Measurements from ENCODE around the gene SAMSN1.
"Not testable (repeated sequence)": the region's sequence is repeated elsewhere in the genome, so short reads cannot be mapped to it uniquely, and the experiment has no call there.

SAMSN1 gene

DNA sequence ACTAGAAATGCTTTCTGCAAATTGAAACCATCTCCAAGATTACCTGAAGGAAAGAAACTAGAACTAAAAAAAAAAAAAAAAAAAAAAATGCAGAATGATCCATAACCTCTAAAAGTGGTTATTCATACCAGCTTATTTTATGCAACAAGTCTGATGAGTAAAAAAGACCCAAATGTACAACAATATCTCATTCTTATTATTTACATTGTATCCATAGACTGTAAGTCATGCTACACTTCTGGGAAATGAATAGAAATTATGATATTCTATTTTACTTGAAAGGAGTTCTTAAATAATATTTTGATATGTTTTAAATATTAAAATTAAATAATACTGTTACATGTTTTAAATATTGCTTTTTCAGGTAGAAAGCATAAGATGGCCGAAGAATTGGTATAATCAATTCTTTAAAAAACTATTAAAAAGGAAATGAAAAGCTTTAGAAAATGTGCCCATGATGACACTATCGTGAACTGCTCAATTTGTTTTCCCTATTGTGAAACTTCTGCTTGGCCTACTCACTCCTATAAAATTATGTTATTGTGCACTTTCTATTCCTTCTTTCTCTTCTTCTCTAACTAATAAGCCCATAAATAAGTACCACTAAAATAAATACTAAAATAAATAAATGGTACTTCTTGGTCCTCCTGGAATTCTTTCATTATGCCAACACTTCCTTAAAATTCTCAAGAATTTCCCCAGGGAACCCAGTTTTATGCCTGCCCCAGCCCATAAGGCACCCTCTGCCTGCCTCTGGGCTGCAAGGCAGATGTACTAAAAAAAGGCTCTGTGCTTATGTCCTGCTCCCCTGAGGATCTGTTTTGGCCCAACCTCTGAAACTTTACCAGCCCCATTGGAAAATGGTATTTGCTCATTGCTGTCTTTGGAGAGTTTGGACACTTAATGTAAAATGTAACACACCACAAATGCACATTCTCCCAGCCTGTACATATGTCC lies 18.1 kb downstream of the SAMSN1 start:
- DNase-seq, result no peak

DNA sequence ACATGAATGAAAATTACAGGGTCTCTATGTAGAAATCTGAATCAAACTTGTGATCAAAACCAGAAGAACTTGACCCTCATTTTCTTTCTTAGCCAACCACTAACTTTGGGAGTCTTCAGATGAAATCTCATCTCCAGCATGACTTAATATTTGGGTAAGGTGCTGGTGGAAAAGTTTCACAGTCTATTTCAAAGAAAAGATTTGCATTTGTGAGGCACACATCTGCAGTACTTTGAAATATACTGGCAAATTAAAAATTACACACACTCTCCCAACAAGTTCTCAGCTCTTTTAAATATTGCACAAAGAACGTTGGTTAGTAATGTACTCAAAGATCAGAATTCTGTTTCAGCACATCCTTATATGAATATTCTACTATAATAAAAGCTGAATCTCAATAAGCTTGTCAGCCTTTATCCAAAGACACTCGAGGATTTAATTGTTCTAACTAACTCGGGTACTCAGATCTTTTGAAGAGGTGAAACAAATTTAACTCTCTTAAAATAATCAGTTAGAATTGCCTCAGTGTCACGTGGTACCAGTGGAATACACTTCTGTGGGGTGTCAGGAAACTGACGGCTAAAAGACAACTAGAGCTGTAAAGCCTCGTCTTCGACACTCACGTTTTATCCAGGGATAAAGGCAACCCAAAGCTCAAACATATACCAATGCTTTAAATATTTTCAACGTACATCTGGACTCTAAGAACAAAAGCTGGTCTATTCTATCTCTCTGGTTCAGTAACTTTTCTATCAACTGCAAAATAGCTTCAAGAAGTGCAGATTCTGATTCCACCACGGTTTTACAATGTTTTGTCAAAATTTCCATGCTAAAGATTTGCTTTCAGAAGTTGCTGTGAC lies 19.0 kb downstream of the SAMSN1 start:
- DNase-seq, result peak; percentile 46

DNA sequence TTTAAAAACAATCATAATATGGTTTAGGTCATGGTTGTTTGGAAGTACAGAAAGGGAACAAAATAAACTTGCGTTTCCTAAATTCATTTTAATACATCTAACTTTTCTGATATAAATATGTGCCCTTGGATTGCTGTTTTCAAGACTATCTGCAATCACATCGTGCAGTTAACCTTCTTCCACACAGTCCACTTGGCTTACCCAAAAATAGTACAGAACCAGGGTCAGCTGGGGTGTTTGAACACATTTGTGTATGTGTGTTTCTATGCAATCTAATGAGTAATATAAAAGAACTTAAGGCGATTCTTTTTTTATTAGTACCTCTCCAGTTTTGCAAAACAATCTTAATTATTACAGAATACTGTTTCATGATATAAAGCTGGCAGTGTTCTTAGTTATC lies 19.9 kb downstream of the SAMSN1 start:
- no peak for DNase-seq

DNA sequence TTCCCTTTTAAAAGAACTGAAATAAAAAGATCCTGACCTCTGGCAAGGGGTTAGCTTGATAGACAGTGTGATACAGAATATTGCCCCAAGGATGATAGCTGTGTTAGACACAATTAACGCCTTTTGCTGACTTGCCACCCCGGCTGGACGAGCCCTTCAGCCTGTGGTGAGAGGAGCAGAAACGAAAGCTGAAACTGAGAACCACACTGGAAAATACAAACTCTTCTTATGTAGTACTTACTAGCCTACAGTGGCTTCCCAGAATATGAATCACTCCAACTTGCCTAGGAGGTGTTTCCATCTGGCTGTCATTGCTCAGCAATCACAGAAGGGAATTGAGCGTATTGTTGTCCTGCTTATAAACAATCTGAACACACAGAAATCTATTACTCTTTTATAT lies 22.9 kb downstream of the SAMSN1 start:
- DNase-seq, result peak; percentile 56

DNA sequence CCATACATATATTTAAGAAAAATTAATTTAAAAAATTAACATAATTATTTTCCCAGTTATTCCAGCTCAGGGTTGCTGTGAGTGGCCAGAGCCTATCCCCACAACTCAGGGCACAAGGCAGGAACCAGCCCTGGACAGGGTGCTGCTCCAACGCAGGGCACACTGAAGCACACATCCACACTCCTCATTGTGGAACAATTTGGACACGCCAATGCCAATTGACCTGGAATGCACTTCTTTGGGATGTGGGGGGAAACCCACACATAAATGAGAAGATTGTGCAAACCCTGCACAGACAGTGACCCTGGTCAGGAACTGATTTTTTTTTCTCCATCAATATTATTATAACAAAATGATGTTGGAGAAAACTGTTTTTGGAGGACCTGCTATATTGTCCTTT lies 23.4 kb downstream of the SAMSN1 start:
- DNase-seq, result no peak

DNA sequence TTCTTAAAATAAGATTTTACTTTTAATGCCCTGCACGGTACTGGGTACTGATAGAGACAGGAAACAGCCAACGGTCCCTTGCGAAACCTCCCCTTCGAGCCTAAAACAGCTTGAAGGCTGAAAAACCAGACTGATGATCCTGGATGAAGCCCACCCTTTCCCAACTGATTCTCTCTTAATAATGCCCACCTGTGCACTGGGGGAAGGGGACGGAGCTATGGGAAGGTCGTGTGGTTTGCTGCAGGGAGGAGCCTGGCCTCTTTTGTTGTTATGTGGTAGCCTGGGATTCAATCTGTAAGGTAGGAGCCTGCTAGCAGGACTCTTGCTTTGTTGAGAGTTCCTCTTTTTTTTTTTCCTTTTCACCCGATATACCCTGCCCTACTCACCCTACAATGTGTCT lies 25.6 kb downstream of the SAMSN1 start:
- DNase-seq, result no peak

DNA sequence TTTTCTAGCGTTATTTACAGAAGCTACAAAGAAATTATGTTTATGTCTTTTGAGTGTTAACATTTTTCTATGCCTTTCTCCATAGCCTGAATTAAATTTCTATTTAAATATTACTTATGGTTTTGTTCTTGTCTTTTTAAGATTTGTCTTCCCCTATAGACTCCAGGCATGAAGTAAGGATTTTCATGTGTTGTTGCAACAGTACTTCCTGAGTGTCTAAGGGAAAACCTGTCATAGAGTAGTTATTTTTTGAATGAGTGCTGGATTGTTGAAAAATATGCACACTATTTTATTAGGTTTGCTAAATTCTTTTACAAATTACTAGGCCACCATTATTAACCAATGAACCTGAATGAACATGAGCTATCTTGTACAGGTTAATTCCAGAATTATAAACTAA lies 27.1 kb downstream of the SAMSN1 start:
- no peak for DNase-seq

DNA sequence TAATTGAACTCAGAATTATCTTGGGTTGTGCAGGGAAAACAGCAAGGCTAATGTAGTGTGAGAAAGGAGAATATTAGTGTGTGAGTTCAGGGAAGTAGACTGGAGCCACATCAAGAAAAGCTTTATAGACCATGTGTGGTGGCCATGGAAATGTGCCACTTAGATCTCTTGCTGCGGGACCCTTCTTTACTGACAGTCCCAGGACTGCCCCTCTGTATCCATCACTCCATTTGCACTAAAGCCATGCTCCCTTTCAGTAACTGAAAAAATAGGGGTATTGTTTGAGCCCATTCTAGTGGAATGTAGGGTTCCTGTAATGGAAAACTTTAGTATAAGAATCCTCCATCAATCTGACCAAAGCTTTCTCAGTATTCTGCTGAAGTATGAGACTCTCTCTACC lies 32.3 kb downstream of the SAMSN1 start:
- no peak for DNase-seq

DNA sequence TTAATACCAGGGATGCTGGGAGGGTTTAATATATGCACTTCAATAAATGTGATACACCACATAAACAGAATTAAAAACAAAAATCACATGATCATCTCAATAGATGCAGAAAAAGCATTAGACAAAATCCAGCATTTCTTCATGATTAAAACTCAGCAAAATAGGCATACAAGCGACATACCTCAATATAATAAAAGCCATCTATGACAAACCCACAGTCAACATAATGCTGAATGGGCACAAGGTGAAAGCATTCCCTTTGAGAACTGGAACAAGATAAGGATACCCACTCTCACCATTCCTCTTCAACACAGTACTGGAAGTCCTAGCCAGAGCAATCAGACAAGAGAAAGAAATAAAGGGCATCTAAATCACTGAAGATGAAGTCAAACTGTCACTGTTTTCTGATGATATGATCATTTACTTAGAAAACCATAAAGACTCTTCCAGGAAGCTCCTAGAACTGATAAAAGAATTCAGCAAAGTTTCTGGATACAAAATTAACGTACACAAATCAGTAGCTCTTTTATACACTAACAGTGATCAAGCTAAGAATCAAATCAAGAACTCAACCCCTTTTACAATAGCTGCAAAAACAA lies 39.2 kb downstream of the SAMSN1 start:
- DNase-seq, result not testable (repeated sequence)

DNA sequence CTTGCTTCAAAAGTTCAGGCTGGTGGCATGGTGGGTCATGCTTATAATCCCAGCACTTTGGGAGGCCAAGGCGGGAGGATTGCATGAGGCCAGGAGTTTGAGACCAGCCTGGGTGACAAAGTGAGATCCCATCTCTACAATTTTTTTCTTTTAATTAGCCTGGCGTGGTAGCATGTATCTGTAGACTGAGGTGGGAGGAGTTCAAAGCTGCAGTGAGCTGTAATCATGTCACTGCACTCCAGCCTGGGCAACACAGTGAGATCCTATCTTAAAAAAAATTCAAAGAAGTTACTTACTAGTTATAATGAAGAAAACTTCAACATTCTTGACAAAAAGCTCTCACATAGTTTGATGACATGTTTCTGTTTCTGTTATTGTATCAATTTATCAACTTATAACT lies 45.2 kb downstream of the SAMSN1 start:
- no peak for DNase-seq

DNA sequence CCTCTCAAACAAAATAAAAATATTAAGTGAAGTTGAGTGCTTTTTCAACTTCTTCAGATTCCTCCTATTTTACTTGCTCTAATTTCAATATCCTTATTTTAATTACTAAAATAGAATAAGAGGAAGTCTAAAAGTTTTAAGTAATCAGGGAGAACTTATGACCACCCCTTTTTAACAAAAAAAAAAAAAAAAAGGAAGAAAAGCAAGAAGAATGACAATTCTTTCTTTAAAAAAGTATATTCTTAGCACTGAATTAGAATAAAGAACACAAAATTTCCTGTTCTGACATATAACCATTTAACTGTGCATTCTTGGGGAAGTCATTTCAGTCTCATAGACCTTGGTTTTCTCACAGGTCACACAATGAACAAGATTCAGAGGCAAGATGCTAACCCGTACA lies 46.8 kb downstream of the SAMSN1 start:
- no peak for DNase-seq

DNA sequence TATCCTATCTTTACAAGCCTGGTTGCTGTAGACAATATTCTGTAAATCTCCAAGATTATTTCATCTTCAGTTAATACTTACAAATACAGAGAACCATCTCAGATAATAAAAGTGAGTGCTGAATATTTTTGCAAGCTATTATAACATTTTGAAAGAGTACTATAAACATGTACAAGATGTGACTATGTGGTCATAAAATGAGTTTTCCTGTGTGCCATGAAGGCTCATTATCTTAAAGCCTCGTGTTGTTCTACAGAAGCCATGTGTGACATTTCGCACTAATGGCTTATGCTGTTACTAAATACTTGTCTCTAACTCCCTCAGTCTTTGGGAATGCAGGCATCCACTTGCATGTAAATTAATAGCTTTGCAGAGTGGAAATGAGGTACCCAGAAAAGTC lies 48.3 kb downstream of the SAMSN1 start:
- DNase-seq, result no peak

DNA sequence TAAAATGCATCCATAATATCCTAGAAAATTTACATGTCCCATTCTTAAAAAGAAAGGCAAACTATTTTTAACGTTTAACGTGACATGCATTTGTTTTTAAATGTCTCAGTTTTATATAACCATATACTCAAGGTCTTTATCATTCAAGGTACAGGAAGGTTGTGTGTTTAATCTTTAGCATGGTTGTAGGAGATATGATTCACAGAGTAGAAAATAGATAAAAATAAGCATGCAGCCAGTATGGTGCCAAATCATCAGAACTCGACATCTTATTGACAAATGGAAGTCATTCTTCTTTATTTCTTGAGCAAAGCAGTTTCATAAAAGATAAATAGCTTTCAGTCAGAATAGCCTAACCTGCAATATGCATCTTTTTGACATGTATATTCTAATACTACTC lies 51.0 kb downstream of the SAMSN1 start:
- DNase-seq, result no peak

DNA sequence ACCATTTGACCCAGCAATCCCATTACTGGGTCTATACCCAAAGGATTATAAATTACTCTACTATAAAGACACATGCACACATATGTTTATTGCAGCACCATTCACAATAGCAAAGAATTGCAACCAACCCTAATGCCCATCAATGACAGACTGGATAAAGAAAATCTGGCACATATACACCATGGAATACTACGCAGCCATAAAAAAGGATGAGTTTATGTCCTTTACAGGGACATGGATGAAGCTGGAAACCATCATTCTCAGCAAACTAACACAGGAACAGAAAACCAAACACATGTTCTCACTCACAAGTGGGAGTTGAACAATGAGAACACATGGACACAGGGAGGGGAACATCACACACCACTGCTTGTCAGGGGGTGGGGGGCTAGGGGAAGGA lies 51.9 kb downstream of the SAMSN1 start:
- DNase-seq, result not testable (repeated sequence)

DNA sequence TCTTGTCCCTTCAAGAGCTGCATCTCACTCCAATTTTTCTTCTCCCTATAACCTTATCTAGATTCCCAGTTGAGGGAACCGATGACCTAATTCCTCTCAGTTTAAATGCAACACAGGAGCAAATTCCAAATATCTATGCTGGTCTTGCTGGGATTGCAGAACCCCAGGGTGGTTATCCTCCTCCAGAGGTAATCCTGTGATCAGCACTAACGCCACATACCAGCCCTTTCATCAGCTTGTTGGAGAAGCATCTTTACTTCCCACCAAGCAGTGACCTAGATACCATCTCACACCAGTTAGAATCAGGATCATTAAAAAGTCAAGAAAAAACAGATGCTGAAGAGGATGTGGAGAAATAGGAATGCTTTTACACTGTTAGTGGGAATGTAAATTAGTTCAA lies 52.4 kb downstream of the SAMSN1 start:
- DNase-seq, result no peak

DNA sequence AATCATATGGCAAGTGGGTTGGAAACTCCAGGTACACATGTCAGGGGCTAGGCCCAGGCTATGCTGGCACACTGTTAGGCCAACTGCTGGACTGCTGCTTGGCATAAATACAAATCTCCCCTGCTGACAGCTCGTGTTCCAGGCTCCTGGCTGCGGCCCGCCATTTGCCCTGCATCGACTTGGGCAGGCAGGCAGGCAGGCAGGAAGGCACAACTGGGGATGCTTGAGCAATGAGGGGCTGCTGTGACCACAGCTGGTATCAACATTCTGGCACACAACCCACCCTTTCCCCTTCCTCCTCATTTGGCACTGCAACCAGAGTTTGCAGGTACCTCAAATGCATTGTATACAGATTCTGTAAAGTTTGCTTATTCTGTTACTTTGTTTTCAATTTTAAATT lies 53.2 kb downstream of the SAMSN1 start:
- no peak for DNase-seq

DNA sequence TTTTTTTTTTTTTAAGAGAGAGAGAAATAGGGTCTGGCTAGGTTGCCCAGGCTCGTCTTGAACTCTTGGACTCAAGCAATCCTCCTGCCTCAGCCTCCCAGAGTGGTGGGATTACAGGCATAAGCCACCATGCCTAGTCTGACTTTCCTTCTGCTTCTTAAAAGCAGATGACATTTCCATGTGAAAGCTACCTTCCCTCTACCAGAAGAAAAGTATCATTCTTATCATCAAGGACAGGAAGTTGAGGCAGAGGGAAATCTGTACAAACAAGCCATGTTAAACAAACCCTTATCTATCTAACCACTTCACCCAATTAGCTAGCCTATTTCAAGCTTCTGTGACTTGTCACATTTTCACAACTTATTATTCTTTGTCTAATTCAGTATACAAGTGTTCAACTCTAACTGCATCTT lies 54.8 kb downstream of the SAMSN1 start:
- DNase-seq, result no peak

DNA sequence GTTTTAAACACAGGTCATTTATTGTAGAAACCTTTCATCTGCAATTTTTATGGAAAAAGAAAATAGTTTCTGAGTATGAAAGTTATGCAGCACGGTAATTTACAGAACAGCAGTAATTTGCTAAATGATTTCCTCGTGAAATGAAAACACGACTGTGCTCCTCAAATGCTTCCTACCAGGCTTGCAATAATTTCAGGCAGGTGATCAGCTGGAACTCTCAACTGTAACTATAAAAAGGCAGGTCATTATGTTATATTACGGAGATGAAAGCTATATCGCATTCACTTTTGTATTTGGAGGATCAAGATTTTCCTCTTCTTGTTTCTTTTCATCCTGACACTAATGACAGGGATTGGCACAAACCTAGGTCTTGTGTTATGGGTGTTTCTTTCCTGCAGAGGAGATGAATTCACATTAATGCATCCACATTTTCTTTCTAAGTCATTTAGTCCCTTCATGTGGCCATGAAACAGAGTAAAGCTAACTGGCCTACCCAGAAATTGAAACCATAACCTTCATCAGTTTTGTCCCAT lies 57.4 kb downstream of the SAMSN1 start:
- no peak for DNase-seq

DNA sequence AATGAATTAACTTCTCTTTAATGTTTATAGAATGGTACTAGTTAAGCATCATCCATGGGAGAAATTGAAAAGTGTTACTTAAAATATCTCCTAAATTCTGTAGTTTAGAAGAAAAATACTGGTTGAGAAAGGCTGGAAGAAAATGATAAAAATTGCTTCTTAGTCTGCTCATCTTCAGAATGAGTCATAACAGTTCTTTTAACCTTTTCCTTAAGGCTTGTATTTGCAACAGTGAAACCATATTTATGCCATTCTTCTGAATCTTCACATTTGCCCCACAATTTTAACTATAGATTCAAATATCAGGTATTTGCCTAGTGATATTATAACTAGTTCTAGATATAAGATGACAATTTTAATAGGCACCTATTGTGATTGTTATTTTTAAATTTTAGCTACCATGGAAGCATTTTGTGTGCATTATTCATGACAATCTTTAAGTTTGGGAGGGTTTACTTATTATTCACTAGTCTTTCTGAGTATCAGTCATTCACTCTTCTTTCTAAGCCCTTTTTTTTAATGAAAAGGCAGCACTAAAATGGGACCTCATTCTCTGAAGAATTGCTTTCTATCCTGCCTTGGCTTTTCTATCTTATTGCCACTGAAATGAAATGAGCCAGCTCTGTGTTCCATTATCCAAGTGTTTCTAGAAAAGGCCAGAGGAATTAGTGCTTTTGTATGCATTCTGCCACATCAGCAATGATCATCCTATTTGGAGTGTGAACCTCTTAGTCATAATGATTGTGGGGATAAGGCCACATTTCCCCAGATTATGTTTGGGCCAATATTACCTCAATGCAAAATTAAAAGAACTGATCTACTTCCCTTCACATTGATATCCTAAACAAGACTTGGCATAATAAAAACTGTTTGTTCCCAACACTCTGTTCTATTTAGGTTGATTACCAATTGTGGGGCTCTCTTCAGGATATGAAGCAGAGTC lies 58.4 kb downstream of the SAMSN1 start:
- DNase-seq, result no peak

DNA sequence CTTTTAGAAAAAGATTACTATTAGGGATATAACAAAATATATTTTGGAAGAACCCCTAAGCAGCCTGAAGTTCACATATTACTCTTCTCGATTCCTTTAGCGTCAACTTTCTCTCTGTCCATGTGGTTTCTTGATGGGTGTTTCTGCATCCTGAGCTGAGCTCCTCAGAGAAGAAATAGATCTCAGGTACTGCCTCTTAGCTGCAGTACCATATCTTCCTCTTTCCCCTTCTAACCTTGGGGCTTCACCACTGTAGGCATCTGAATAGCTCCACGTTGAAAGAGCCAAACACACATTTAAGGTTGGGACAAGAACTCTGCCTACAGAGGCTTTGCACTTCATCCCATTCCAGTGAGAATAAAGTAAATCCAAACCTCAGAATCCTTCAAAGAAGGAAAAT lies 59.2 kb downstream of the SAMSN1 start:
- no peak for DNase-seq

DNA sequence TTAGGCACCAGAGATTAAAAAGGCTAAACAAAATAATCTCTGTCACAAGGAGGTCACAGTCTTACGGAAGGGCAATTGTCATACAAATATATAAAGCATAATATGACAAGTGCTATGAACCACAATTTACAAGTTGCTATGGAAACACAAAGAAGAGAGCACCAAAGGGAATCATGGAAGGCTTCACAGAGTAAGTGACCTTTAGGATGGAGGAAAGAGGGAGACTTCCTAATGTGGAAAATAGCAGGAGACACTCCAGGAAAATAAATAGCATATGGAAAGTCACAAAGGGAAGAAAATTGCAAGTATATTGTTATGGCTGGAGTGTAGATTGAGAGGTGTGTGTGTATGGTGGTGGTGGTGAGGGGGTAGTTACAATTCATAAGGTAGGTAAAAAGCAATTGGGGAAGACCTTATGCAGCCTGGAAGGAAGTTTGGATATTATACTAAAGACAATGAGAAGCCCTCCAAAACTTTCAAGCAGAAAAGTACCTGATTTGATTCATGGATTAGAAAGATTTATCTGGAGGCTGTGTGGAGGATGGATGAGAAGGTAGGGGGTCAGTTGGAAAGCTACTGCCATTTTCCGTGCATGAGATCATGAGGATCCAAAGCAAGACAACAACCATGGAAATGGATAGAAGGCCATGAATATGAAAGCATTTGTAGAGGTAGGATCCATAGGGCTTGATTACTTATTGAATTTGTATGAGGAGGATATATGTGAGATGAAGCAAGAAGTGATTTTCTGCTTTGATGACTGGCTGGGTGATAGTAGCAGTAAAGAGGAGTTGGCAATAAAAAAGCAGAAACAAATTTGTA lies 61.7 kb downstream of the SAMSN1 start:
- no peak for DNase-seq

All from CD4-positive, alpha-beta T cell treated with Interleukin-4 for 4 hours (primary cell).